GM06990 (cell line): Measurements from ENCODE around the gene MED16.

Experiments used
- DNase-seq: peaks from one replicate; pipeline ENCODE4 v3.0.0-alpha.2; 2011; ENCODE audit not compliant: insufficient read length; ENCODE audit errors: extremely low read depth
- H3K27me3 ChIP-seq: replicated peaks from 2 replicates; pipeline ENCODE4 v1.6.0; 2011; ENCODE audit warnings: low read length; ENCODE audit not compliant: control insufficient read depth, insufficient read depth
- H3K36me3 ChIP-seq: 2 replicates; pipeline ENCODE4 v1.5.1; 2011; ENCODE audit warnings: low read length; ENCODE audit not compliant: control insufficient read depth, insufficient read depth
- H3K4me3 ChIP-seq: replicated peaks from 2 replicates; pipeline ENCODE4 v1.5.1; 2011; ENCODE audit warnings: low read depth, mild to moderate bottlenecking, control low read depth, low read length
- CTCF ChIP-seq: IDR thresholded peaks from 2 replicates; pipeline ENCODE4 v1.5.1; 2011; ENCODE audit warnings: low read length, control low read depth, mild to moderate bottlenecking, inconsistent platforms; ENCODE audit not compliant: insufficient read depth, poor library complexity, severe bottlenecking

The MED16 gene

GRCh38 chr19:939922-940321 lies 46.9 kb upstream of the MED16 start:
- no peak for TF ChIP-seq CTCF
- Histone ChIP-seq H3K27me3 (no peaks in the 10 kb centered on the region), H3K4me3 (peak overlapping the region; percentile 51), H3K36me3 (peaks cover 38% of the 10 kb centered on the region)
- DNase-seq = no peak

DNA sequence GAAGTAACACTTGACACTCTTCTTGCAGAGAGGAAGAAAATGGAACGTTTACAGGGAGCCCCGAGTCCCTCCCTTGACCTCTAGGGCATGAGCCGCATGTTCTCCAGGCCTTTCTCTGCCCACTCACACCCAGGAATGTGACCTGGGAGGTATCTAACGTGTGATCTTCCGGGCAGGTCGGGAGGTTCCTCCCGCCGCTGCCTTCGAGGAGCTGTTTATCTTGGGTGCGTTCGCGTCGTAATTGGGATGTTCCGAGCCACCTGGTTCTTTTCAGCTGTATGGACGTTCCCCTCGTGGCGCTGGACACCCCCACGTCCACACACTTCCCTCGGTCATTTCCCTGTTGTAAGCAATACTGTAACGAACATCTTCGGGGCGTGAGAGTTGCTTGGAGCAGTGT lies 46.5 kb upstream of the MED16 start:
- no peak for TF ChIP-seq CTCF
- no peaks in the 10 kb centered on the region for H3K27me3 ChIP-seq
- H3K36me3 ChIP-seq = peaks cover 39% of the 10 kb centered on the region
- H3K4me3 ChIP-seq = no peak overlapping the region
- DNase-seq = no peak

DNA sequence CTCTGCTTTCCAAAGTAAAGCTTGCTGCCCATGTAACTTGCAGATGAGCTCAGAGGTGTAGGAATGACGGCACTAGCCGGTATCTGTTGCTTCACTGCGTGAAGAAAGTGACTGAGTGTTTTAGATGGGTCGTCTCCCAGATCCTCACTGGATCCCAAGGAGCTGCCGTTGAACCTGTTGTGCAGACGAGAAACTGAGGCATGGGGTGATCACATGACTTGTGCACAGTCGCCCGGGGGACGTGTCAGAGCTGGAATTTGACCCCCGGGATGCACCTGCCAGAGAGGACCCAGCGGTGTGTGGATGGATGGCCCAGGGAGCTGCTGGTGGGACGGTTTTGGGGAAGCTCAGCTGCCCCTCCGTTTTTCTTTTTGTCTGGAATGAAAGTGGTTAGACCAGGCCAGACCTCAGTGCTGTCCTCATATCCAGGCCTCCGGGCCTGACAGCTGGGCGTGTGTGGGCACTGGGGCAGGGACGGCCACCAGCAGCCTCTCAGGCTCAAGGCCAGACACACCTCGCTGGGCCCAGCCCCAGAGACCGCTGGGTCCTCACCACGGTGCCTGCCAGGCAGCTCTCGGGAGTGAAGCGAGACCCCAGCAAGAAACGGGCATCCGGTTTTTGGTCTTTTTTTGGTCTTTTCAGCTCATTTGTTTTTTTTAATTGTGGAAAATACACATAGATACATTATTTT lies 45.4 kb upstream of the MED16 start:
- no peak overlapping the region for H3K4me3 ChIP-seq
- no peak for DNase-seq
- H3K36me3 ChIP-seq = peaks cover 37% of the 10 kb centered on the region
- TF ChIP-seq CTCF = no peak
- no peaks in the 10 kb centered on the region for H3K27me3 ChIP-seq

DNA sequence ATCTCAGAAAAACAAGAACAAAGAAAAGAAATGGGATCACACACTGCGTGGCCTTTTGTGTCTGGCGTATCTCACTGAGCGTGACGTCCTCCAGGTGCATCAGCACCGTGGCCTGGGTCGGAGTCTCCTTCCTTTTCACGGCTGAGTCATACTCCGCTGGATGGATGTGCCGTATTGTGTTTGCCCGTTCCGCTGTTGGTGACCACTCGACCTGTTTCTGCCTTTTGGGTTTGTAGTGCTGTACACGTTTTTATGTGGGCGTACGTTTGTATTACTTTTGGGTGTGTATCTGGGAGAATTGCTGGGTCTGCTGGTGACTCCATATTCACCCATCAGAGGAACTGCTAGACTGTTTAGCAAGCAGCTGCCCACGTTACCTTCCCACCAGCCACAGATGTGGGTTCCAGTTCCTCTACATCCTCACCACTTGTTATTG lies 44.3 kb upstream of the MED16 start:
- no peak for DNase-seq
- H3K4me3 ChIP-seq = no peak overlapping the region
- H3K36me3 ChIP-seq = peaks cover 36% of the 10 kb centered on the region
- TF ChIP-seq CTCF = no peak
- no peaks in the 10 kb centered on the region for H3K27me3 ChIP-seq

GRCh38 chr19:936175-936546 lies 43.2 kb upstream of the MED16 start:
- DNase-seq = no peak
- H3K36me3 ChIP-seq = peaks cover 34% of the 10 kb centered on the region
- H3K4me3 ChIP-seq = no peak overlapping the region
- no peak for TF ChIP-seq CTCF
- H3K27me3 ChIP-seq = no peaks in the 10 kb centered on the region

DNA sequence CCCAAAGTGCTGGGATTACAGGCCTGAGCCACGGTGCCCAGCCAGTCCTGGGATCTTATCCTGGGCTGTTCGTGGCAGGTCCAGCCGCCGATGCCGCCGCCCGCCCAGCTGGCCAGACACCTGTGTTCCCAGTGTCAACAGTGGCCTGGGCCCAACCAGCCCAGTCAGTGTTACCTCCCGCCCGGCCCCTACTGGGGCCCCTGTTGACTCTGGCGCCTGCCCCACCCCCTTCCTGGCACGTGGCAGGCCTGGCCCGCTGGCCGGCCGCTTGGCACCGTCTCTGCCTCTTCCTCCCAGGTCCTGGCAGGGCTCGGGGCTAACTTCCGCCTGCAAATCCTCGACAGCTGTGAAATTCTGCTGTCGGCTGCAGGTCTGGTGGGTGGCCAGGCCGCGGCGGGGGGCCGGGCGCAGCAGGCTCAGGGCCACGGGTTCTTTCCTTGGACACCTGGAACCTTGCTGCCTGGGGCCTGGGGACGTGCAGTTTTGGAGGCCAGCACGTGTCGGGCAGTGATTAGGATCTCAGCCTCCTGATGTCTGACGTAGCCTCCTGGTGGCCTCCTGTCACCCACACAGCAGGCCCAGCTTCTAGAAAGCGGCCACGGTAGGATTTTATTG lies 42.0 kb upstream of the MED16 start:
- no peak for TF ChIP-seq CTCF
- Histone ChIP-seq H3K36me3 (peaks cover 36% of the 10 kb centered on the region), H3K4me3 (no peak overlapping the region), H3K27me3 (no peaks in the 10 kb centered on the region)
- DNase-seq = peak; percentile 11
